ENCODE measurements around the gene FAM118A. TPM values are rescaled to one million over a fixed set of nuclear protein-coding genes. Genes with fewer than 3 reads are reported as not detected.
"Not testable (repeated sequence)": the region's sequence is repeated elsewhere in the genome, so short reads cannot be mapped to it uniquely, and the experiment has no call there.

Gene FAM118A
- total RNA-seq, 1 donor from 2014 or later, result 25.8 TPM

DNA sequence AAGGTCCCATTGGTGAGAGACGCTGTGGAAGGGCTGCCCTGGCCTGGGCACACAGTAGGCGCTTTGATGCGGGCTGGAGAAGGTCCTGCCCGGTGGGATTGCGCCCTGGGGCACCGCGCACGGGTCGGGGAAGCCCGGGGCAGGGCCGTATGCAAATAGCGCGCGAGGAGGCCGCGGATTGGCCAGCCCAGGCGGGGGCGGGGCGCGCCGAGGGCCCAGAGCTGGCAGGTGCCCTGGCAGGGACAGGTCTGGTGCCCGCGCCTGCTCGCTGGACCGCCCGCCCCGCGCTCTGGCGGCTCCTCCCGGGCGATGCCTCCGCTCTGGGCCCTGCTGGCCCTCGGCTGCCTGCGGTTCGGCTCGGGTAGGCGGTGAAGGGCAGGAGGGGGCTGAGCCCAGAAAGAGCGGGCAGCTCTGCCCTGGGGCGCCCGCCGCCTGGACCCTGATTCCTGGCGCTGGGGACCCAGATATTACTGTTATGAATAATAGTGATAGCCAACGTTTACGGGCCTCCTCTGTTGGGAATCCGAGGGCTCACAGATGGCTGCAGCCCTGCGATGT lies 24.9 kb upstream of the FAM118A start, which contains the start of gene UPK3A:
TSS of gene UPK3A (plus strand) at position 245 of the 558 bp plus-strand sequence. CDS start at position 310, 65 bp downstream.
- DNase-seq, result peak; percentile 56

DNA sequence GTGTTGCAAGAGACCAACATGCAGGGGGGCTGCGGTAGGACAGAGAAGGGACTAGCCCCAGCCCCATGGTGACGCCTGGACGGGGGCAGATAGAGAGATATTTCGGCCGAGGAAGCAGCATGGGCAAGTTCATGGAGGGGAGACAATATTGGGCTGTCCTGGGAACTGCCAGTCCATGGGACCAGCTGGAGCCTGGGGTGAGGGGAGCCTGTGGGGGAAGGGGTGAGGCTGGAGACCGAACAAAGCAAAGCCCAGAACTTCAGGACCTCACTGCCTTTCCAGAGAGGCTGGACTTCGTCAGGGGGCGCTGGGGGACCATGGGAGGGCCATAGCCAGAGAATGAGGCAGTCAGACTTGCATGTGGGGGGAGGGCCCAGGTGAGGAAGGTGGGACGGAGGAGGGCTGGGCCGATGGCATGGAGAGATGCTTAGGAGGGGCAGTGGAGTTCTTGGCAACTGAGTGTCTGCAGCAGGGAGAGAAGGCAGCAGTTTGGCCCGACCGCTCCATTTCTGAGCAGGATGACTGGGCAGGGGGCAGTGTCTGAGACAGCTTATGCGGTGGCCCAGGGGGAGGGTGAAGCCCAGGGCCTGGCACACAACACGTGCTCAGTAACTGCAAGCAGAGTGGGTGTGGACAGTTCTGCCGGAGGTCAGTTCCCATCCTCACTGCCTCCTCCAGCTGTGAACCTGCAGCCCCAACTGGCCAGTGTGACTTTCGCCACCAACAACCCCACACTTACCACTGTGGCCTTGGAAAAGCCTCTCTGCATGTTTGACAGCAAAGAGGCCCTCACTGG lies 24.3 kb upstream of the FAM118A start:
- peak; percentile 49 for DNase-seq

DNA sequence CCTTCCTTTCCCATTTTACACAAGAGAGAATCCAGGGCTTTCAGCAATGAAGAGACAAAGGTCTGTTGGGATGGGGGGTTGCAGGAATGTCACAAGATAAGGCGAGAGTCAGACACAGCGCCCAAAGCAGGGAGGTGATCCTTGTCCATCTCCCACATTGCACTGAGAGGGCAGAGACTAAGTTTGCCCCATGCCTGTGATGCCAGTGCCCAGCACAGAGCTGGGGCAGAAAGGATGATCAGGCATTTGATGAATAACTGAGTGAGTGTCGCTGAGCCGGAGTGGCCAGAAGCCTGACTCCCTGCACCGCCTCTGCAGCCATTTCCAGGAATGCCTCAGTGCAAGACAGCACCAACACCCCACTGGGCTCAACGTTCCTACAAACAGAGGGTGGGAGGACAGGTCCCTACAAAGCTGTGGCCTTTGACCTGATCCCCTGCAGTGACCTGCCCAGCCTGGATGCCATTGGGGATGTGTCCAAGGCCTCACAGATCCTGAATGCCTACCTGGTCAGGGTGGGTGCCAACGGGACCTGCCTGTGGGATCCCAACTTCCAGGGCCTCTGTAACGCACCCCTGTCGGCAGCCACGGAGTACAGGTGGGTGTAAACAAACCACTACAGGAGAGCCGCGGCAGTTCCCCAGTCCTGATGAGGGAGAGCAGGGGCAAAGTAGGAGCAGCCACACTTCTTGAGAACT lies 22.7 kb upstream of the FAM118A start:
- no peak for DNase-seq

DNA sequence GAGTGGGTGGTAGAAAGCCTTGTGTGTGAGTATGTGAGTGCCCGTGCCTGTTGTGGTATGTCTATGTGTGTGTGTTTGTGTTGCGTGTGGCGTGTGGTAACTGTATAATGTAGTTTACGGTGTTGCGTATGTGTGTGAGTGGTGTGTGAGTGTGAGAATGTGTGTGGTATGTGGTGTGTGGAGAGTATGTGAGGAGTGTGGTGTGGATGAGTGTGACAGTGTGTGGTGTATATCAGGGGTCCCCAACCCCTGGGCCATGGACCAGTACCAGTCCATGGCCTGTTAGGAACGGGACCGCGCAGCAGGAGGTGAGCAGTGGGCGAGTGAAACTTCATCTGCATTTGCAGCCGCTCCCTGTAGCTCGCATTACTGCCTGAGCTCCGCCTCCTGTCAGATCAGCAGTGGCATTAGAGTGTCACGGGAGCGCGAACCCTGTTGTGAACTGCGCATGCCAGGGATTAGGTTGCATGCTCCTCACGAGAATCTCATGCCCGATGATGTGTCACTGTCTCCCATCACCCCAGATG lies 19.3 kb upstream of the FAM118A start:
- peak; percentile 46 for DNase-seq

DNA sequence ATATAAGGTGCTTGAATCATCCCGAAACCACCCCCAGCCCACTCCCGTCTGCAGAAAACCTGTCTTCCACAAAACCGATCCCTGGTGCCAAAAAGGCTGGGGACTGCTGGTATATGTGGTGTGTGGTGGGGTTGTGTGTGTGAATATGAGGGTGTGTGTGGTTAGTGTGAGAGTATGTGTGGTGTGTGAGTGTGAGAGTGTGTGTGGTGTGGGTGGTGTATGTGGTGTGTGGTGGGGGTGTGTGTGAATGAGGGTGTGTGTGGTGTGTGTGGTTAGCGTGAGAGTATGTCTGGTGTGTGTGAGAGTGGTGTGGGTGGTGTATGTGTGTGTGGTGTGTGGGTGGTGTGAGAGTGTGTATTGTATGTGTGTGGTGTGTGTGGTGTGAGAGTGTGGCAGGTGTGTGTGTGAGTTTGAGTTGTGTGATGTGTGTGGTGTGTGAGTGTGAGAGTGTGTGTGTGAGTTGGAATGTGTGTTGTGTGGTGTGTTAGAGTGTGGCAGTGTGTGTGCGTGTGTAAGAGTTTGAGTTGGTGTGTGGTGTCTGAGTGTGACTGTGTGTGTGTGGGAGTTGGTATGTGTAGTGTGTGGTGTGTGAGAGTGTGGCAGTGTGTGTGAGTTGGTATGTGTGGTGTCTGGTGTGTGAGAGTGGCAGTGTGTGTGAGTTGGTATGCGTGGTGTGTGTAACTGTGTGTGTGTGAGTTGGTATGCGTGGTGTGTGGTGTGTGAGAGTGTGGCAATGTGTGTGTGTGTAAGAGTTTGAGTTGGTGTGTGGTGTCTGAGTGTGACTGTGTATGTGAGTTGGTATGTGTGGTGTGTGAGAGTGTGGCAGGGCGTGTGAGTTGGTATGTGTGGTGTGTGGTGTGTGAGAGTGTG lies 18.4 kb upstream of the FAM118A start:
- DNase-seq, result no peak

DNA sequence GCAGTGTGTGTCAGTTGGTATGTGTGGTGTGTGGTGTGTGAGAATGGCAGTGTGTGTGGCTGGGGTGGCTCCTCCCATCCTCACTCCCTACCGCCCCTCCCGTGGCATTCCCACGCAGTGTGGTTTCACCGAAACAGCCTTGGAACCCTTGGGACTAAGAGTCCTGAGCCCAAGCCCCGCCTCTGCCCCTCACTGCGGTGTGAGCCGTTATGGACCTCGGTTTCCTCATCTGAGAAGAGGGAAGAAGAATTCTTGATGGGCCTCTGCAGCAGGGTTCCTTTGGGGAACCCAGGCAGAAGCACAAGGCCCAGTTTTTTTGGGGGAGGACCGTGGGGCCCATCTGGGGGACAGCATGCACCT lies 17.8 kb upstream of the FAM118A start:
- DNase-seq, result no peak

DNA sequence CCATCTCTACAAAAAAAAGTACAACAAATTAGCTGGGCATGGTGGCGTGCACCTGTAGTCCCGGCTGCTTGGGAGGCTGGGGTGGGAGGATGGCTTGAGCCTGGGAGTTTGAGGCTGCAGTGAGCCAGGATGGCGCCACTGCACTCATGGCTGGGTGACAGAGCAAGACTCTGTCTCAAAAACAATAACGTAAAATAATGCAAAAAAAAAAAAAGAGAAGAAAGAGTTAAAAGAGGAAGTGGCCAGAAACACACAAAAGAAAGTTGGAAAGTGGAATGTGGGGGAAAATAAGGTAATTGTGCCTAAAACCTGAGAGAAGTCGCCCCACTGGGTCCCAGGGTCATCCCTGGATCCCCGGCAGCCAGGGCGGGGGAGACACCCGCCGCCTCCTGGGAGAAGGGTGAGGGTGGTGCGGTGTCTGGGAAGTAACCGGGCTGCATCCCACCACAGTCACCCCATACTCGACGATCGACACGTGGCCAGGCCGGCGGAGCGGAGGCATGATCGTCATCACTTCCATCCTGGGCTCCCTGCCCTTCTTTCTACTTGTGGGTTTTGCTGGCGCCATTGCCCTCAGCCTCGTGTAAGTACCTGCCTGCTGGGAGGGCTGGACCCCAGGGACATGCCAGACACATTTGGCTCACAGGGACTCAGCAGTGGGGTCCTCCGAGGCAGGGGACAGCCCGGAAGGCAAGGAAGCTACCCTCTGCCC lies 16.8 kb upstream of the FAM118A start:
- no peak for DNase-seq

DNA sequence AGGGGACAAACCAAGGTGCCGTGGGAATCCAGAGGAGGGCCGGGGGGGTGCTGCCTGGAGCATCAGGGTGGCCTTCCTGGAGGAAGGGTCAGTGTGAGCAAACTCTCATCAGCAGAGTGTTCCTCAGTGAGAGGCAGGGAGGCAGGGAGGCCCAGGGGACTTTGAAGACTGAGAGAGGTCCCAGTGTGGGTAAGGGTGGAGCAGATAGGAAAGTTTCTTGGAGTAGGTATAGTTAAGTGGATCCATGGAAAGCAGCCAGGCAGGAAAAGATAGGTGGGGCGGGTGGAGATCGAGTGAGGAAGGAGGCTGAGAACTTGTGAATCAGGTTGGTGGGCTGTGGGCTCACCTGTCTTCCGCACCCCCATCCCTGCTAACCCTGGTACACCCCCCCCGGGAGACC lies 15.7 kb upstream of the FAM118A start:
- no peak for DNase-seq

DNA sequence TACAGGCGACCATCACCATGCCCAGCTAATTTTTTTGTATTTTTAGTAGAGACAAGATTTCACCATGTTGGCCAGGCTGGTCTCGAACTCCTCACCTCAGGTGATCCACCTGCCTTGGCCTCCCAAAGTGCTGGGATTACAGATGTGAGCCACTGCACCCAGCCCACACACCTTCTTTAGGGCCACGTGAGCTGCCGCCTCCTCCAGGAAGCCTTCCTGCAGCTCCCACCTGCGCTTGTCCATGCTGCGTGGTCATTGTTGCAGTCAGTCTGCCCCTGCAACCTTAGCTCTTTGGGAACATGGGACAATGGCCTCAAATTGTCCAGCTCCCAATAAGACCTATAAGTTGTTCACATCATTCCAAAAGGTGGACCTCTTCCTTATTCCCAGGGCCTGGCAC lies 14.7 kb upstream of the FAM118A start:
- not testable (repeated sequence) for DNase-seq

DNA sequence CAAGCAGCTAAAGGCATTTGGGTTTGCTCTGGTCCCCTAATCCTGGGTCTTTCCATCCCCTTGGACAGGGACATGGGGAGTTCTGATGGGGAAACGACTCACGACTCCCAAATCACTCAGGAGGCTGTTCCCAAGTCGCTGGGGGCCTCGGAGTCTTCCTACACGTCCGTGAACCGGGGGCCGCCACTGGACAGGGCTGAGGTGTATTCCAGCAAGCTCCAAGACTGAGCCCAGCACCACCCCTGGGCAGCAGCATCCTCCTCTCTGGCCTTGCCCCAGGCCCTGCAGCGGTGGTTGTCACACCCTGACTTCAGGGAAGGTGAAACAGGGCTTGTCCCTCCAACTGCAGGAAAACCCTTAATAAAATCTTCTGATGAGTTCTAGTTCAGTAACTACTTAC lies 14.2 kb upstream of the FAM118A start:
- no peak for DNase-seq

DNA sequence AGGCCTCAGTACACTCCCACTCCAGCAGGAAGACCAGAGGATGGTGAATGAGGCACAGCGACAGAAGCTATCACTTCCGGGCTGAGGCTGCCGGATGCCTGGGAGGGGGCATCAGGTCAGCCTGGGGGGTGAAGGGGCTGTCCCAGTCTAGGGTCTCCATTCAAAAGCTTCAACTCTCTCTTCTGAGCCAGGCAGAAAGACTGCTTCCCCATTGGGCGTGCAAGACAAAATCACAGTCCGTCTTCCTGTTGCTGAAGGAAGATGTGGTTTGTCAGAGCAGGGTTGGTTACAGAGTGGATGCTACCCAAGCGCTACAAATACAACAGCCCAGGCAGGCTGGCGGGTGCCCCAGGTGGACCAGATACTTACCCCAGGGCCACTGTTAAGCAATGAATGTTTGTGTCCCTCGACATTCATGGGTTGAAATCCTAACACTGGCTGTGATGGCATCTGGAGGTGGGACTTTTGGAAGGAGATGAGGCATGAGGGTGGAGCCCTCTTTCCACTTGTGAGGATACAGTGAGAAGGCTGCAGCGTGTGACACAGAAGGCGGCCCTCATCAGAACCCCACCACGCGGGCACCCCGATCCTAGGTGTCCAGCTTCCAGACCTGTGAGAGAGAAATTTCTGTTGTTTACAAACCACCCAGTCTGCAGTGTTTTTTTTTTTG lies 13.0 kb upstream of the FAM118A start:
- DNase-seq, result no peak

DNA sequence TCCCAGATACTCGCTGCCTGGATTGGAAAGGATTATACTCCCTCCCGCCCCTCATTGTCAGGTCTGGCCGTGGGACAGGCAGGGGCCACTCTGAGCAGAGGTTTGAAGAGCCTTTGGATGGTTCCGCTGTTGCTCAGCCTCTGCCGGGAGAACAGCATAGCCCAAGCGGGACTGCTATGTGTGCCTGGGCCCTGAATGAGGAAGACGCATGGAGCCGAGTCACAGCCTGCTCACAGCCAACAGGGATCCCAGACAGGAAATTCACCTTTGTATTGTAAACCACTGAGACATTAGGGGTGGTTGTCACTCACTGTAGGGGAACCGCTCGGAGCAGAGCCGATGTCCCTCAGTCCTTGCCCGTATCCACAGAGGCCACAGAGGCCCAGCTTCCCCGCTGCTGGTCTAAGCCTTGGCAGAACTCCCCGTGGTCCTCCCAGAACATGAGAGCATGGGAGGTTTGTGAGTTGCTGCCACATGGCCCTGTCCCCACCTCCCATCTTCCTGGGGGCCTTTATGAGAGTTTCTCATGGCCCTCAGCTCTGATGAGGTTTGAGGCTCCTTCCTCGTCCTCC lies 10.7 kb upstream of the FAM118A start:
- DNase-seq, result no peak

DNA sequence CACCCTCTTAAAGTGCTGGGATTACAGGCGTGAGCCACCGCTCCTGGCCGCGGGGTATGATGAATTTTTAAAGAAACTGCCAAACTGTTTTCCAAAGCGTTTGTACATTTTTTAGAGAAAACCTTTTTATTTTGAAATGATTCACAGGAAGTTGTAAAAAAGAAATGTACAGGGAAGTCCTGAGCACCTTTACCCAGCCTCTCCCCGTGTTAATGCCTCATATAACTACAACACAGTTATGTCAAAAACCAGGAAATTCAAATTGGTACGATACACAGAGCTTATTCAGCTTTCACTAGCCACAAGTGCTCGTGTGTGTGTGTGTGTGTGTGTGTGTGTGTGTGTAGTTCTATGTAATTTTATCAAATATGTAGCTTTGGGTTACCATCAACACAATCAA lies 7.0 kb upstream of the FAM118A start:
- no peak for DNase-seq

DNA sequence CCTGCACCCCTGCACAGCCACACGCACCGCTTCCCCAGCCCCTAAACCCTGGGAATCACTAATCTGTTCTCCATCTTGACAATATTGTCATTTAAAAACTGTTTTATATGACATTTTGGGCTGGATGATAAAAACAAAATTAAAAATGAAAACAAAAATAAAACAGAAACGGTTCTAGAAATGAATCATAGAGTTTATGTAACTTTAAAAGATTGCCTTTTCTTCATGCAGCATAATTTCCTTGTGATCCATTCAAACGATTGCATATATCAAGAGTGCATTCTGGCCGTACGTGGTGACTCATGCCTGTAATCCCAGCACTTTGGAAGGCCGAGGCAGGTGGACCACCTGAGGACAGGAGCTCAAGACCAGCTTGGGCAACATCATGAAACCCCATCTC lies 6.6 kb upstream of the FAM118A start:
- no peak for DNase-seq

DNA sequence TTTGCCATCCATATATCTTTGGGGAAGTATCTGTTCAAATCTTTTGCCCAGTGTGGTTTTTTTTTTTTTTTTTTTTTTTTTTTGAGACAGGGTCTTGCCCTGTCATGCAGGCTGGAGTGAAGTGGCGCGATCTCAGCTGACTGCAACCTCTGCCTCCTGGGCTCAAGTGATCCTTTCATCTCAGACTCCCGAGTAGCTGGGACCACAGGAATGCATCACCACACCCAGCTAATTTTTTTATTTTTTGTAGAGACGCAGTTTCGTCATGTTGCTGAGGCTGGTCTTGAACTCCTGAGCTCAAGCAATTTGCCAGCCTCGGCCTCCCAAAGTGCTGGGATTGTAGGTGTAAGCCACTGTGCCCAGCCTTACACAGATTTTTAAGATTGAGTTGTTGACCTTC lies 4.8 kb upstream of the FAM118A start:
- DNase-seq, result no peak

DNA sequence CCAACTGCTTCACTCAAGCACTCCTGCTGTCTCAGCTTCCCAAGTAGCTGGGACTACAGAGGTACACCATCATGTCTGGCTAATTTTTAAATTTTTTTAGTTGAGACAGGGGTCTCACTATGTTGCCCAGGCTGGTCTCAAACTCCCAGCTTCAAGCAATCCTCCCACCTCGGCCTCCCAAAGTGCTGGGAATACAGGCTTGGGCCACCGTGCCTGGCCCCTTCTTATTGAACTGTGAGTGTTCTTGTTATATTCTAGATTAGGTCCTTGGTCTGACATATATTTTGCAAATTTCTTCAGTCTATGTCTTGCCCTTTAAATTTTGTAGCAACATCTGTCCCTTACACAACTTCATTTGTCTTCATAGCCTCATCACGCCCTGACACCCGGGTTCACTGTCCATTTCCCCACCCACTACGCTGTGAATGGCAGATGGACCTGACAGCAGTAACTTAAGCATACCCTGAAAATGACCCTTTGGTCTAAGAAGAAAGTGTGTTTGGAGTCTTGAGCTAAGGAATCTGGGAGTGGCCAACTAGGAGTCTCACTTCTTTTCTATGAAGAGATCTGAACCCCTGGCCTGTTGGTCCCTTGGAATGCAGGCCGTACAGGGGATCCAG lies 4.2 kb upstream of the FAM118A start:
- no peak for DNase-seq

DNA sequence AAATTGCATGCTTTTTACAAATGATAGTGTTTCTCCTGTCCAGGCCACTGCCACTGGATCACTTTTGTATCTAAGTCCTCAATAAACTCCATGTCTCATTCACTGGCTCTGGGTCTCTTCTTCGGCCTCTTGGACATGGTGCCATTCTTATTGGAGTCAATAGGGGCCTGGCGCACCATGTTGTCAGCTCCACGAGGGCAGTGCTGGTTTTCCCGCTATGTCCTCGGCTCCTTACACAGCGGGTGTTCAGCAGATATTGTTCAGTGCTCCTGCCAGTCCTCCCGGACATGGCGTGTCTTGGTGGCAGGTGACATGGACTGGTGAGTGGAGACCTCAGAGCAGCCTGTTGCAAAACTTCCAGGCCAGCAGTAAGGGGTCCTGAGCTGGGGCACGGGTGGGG lies 3.6 kb upstream of the FAM118A start:
- no peak for DNase-seq

DNA sequence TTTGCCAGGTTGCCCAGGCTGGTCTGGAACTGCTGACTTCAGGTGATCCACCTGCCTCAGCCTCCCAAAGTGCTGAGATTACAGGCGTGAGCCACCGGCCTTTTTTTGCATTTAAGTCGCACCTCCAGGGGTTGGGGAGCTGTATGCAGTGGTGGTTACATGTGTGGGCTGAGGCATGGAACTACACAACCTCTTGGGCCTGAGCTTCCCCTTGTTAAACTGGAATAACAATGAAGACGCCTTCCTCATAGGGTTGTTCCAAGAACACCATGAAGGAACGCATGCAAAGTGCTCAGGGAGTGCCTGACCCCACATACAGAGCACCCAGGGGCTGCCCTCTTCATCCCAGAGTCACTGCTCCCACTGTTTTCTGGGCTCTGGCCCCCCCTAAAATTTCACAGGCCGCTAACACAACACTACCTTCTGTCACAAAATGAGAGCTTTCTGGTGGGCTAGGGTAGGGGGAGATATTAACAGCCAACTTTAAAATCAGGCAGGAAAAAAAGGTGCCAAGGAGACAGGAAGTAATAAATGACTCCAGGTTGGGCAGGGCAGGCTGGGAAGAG lies 1.3 kb upstream of the FAM118A start:
- DNase-seq, result no peak

DNA sequence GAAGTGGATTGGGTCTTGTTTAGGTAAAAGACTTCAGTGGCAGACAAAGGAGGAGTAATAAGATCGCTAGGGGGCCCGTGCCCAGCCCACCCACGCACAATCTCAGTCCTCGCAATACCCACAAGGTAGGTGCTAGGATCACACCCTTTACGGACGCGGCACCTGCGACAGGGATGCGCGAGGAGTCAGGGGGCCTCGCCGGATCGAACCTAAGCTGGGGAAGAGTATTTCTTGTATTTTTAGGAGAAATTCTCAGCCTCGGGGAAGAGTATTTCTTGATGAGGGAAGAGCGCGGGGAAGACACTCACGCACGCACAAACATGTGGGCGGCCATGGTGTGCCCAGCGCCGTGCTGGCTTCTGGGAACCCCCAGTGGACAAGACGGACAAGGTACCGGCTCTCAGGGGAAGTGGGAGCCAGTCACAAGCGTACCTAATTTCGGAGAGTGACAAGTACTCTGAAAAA lies 745 bp upstream of the FAM118A start:
- DNase-seq, result no peak
